Measurements from ENCODE around the gene ABL1. TPM values are rescaled to one million over a fixed set of nuclear protein-coding genes. Genes with fewer than 3 reads are reported as not detected.

The ABL1 gene
- polyA plus RNA-seq, 1 of the 3 experiments (the other 2 are of a cell fraction): 24.6 TPM

GRCh38 chr9:130843049-130843908, 8.2 kb downstream of the ABL1 start:
- Histone ChIP-seq H3K4me3 (ENCODE audit: low read depth in 2 of 2, low read length in 1 of 2) (no peak overlapping the region), H3K27ac (ENCODE audit: low read depth in 2 of 2, low read length in 1 of 2) (peak overlapping the region in 1 of 2 experiments; percentile 99; a peak in 1 of 4 replicates), H3K27me3 (ENCODE audit: insufficient read depth) (no peaks in the 10 kb centered on the region), H3K9ac (no peak overlapping the region), H2AFZ (ENCODE audit: low read depth) (no peak overlapping the region), H3K4me2 (peak overlapping the region; percentile 74; the same call in 1 of the 2 replicates), H3K79me2 (ENCODE audit: insufficient read depth) (peaks cover 75% of the 10 kb centered on the region), H3K36me3 (replicated peaks in 1 of 2; ENCODE audit: control insufficient read depth in 1 of 2, insufficient read depth in 2 of 2, low read length in 1 of 2) (peaks cover 0 to 12% of the 10 kb centered on the region in 2 experiments), H3K9me3 (no peaks in the 10 kb centered on the region), H3K9me2 (no peaks in the 10 kb centered on the region), H3F3A (replicated peaks; ENCODE audit: insufficient read depth) (peaks cover 46% of the 10 kb centered on the region), H4K20me1 (ENCODE audit: insufficient read depth) (peaks cover 71% of the 10 kb centered on the region), H3K4me1 (ENCODE audit: control insufficient read depth in 1 of 2, insufficient read depth in 2 of 2, low read depth in 1 of 2, low read length in 1 of 2) (peaks cover 46 to 68% of the 10 kb centered on the region in 2 experiments)
- 85% methylated on average over 7 of the region's 9 CpGs for WGBS (ENCODE audit: low lambda C conversion rate)
- DNase-seq: no peak
- POLR2A ChIA-PET: no interaction called here
- CTCF ChIA-PET: interaction anchor here (0.9 to 8.2 kb wide), 3 partner anchors 21 to 159 kb away, joined by 3 to 60 read pairs (median 3); no protein-coding TSS in a partner anchor
- TF ChIP-seq CHD2 (IDR thresholded peaks at IDR 0.05; ENCODE audit: low read length, partially characterized antibody): no peak
- no peak for TF ChIP-seq IRF3 (IDR thresholded peaks at IDR 0.05; ENCODE audit: low read depth, low read length)
- TF ChIP-seq TCF12 (IDR thresholded peaks at IDR 0.05): no peak
- TF ChIP-seq SMC3 (IDR thresholded peaks at IDR 0.05; ENCODE audit: low read depth, low read length): no peak
- no peak for TF ChIP-seq NRF1 (IDR thresholded peaks at IDR 0.05; ENCODE audit: low read depth, low read length)
- TF ChIP-seq GATA2 (CRISPR knock-in tag; IDR thresholded peaks at IDR 0.05): no peak
- no peak for TF ChIP-seq GABPA (IDR thresholded peaks at IDR 0.05; ENCODE audit: low read depth)
- no peak for TF ChIP-seq NFIC (IDR thresholded peaks at IDR 0.05; ENCODE audit: borderline replicate concordance)
- TF ChIP-seq RAD21 (IDR thresholded peaks at IDR 0.05; ENCODE audit: low read length): no peak
- no peak for TF ChIP-seq FOXM1 (IDR thresholded peaks at IDR 0.05; ENCODE audit: low read depth)
- TF ChIP-seq TEAD4 (IDR thresholded peaks at IDR 0.05; ENCODE audit: borderline replicate concordance, insufficient read depth): no peak
- no peak for TF ChIP-seq MXI1 (IDR thresholded peaks at IDR 0.05; ENCODE audit: low read depth, low read length)
- TF ChIP-seq, protein P1, sequence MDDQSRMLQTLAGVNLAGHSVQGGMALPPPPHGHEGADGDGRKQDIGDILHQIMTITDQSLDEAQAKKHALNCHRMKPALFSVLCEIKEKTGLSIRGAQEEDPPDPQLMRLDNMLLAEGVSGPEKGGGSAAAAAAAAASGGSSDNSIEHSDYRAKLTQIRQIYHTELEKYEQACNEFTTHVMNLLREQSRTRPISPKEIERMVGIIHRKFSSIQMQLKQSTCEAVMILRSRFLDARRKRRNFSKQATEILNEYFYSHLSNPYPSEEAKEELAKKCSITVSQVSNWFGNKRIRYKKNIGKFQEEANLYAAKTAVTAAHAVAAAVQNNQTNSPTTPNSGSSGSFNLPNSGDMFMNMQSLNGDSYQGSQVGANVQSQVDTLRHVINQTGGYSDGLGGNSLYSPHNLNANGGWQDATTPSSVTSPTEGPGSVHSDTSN (IDR thresholded peaks at IDR 0.05): no peak
- TF ChIP-seq EZH2phosphoT487 (IDR thresholded peaks at IDR 0.05; ENCODE audit: borderline replicate concordance, low read depth): no peak
- TF ChIP-seq REST (IDR thresholded peaks at IDR 0.05; ENCODE audit: low read depth, low read length): no peak

Measured in SK-N-SH (cell line).